Ishikawa (cell line): Measurements from ENCODE around the gene SHISA4.

Source experiments
- CREB1 ChIP-seq: IDR thresholded peaks from 2 replicates; pipeline ENCODE4 v1.6.1; 2012; ENCODE audit warnings: low read depth
- EGR1 ChIP-seq: IDR thresholded peaks from 2 replicates; pipeline ENCODE4 v1.6.1; 2012
- FOXM1 ChIP-seq: IDR thresholded peaks from 2 replicates; pipeline ENCODE4 v1.6.1; 2012; ENCODE audit warnings: low read depth, borderline replicate concordance
- RAD21 ChIP-seq: IDR thresholded peaks from 2 replicates; pipeline ENCODE4 v1.6.1; 2012; ENCODE audit warnings: low read depth
- REST ChIP-seq: IDR thresholded peaks from 2 replicates; pipeline ENCODE4 v1.6.1; 2012; ENCODE audit warnings: low read depth, mild to moderate bottlenecking
- TAF1 ChIP-seq: IDR thresholded peaks from 2 replicates; pipeline ENCODE4 v1.6.1; 2012; ENCODE audit warnings: low read depth, mild to moderate bottlenecking
- YY1 ChIP-seq: IDR thresholded peaks from 2 replicates; pipeline ENCODE4 v1.6.1; 2012; ENCODE audit warnings: low read depth
- ZBTB7A ChIP-seq: IDR thresholded peaks from 2 replicates; pipeline ENCODE4 v1.6.1; 2012; ENCODE audit warnings: low read depth

DNA sequence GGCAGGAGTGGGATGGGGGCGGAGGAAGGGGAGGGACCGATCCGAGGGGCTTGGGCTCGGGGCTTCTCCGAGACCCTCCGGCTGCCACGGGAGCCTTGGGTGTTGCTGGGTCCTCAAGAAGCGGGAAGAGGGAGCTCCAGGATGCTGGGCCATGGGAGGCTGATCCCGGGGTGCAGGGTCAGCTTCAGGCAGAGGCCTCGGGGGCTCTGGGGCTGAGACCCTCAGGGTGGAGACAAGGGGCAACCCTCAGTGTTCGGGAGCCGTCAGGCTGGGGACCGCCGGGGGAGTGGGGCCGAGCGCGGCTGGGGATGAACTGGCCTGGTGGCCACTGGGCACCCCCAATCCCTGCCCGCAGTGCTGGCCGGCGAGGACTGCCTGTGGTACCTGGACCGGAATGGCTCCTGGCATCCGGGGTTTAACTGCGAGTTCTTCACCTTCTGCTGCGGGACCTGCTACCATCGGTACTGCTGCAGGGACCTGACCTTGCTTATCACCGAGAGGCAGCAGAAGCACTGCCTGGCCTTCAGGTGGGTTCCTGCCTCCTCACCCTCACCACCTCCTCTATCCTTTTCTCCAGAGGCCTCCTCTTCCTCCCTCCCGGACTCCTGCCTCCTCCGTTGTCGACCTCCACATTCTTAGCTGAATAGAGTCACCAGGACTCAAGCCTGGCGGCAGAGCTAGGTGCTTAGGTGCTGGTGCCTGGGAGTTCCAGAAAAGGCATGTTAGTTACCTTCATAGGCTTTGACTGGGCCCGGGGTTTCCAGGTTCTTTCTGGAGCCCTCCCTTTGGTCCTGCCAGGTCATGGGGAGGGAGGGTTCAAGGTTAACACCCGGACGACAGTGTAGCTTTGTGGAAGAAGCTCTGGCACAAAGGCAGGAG, 631 bp downstream of the SHISA4 start:
- TF ChIP-seq TAF1 (no peak), REST (no peak), RAD21 (no peak), CREB1 (no peak), FOXM1 (no peak), YY1 (0 out of 2 replicates have a peak, but pooled peaks have one; percentile 4), EGR1 (no peak), ZBTB7A (peak; percentile 47)
